ENCODE results near the gene GPATCH2.
"Not testable (repeated sequence)": the region's sequence is repeated elsewhere in the genome, so short reads cannot be mapped to it uniquely, and the experiment has no call there.

Gene GPATCH2

DNA sequence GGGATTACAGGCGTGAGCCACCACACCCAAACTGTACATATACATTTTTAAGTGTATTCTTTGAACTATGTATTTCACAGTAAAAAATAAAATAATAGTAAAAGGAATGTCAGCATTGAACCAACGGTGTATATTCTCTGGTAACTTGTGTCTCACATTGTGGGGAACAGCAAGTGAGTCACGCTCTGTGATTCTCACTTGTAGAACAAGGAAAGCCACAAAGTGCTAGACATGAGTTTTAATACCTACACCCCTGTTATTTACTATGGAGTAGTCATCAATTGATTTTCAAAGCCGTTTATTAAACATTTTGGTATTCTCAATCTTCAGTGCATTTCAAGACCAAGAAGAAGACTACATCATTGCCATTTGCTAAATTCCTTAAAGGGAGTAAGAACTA is 197.2 kb downstream of the GPATCH2 start:
- FAIRE-seq, result no peak

DNA sequence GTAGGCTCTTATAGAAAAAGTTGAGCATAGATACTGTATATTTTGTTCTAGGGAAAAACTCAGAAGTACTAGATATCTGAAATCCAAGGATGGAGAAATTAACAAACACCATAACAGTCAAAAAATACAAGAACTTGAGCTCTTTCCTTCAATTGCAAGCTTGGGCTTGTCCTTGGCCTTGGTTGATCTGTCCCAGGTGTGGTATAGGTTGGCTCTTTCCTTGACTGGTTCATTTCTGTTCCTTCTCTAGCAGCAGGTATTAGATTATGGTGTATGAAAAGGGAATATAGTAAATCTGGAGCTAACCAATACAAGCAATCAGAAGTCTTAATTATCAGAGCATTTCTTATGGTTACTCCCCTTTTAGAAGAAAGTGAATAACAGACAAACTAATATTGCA is 198.6 kb downstream of the GPATCH2 start:
- FAIRE-seq, result no peak

DNA sequence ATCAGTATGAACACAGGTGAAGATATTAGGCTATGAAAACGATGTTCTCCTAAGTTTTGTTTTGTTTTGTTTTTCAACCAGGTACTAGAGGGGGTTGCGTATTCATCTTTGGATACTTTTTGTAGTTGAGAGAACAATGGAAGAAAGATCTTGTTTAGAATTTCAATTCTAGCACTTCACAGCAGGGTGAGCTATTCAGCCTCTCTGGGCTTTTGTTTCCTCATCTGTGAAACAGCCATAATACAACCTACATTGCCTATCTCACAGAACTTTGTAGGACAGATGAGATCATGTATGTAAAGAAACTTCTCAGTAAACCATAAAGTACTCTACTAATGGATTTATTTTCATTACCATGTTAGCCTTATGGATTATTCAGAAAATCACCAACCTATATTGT is 199.5 kb downstream of the GPATCH2 start:
- no peak for FAIRE-seq

DNA sequence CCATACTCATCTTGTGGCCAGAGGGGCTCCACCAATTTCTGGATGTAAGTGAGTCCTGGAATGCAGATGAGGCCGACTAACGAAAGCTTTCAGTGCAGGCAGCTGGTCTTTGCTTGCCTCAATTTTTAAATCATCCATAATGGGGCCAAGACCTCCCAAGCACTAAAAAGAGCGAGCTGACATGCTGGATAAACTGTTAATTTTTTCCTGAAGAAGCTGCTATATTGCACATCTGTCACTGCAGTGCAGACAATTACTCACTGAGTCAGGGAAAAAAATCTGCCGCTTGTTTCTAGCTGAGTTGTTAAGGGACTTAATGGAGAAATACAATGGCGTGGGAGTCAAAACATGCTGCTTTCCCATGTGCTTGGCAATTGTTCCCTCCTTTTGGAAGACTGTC is 205.5 kb downstream of the GPATCH2 start:
- FAIRE-seq, result no peak

DNA sequence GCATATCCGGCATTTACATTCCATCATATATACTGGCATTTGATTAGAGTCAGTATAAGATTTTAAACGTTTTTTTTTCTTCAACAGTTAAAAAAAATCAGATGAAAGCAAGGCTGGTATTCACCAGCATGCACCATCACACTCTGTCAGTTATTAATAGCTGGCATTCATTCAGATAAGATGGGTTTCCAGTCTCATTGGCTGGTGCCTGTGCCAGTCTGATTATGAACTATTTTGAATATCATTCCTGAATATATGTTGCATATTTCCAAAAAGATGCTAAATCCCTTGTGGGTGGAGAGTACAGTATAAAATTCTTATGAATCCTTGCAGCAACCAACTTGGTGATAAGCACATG is 211.7 kb downstream of the GPATCH2 start:
- FAIRE-seq, result no peak

DNA sequence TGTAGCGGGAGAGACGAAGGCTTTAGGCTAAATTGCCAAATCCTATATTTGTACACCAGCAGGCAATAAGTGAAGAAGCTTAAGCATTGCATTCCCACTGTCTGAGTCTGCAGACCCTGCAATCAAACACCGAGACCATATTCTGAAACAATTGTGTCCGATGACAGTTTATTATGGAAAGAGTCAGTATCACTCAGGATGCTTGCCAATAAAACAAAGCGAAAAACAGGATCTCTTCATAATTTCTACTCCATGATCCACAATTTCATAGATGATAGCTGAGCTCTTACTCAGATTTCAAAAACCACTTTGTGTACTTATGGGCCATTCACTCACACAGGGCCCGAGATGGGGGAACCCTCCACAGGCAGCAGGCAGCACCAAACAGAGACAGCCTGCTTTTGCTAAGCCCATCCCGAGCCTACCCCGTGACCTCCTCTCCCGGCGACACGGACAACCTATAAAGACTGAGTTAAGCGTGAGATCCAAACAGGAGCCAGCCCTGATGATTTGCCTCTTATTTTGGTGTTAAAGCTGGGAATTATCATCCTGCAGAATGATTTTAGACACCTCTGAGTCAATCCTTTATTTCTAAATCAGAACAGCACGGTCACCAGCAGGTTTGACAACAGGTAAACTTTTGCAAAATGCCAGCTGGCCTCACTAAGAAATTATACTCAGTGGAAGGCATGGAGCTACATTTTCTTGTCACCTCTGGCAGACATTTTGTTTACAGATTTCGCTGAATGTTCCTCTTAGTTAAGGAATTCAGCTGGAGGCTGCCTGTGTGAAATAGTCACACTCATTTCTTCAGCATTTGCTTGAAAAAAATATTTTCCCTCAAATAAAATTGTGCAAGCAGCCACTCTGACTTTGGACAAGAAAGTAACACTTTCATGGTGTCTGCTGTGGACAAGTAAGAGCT is 212.4 kb downstream of the GPATCH2 start:
- FAIRE-seq, result no peak

DNA sequence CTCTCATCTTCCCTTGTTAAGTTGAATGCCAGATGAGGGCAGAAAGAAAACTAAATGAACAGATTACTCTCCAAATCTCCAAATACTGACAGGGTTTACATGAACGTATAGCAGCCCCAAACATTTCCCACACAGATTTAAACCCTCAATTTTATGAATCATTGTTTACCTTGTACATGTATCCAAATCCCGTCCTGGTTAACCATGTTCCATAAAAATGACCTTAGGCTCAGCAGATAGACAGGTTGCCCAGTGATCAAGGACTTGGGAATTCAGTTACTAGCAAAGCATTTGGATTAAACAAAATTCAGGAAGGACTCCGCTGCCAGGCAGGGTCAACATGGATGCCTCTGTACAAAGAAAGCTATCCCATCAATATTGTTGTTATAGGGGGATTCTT is 213.5 kb downstream of the GPATCH2 start:
- FAIRE-seq, result no peak

DNA sequence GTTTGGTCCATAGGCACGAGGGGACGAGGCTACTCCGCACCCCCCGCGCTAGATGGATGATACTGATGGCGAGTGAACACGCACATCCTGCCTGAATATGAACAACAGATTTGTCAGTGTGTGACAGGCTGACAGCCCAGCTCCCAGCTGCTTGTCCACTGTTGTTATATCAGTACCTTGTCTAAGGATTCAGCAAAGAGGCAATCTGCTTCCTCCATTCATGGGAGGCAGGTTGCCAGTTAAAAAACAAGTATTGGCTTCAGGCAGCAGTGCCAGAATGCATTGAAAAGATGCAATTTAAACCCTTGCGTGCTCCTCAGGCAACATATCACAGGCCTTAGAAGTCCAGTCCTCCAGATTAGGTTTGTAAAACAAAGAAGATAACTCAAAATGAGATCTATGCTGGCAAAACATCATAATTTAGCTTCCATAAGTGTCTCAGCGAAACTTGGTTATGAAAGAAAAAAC is 223.3 kb downstream of the GPATCH2 start:
- FAIRE-seq, result no peak

DNA sequence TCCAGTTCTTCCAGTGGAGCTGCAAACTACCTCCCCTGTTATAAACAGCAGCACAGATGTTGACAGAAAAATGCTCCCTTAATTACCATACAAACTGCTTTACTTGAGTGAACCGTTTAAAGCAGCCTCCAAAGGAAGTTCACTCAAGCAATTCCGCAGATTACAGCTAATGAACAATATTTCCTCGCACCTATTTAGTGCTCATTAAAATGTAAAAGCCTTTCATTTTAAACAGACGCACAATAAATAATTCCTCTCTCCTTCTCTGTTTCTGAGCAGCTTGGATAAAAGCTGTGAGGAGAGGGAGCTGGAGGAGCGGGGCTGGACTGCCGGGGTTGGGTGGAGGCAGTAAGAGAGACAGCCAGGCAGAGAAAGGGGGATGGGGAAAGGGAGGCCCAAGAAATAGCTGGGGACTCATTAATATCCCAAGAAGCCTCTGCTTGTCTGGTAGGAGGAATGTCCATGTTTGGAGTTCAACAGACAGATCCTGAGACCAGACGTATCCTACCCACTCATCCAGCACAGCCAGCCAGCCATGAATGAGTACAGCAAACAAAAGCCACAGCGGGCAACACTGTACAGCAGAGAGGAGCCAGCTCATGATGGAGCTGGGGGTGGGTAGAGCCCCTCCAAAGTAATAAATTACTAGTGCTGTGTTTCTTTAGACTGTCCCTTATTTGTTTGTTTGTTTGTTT is 227.7 kb downstream of the GPATCH2 start:
- no peak for FAIRE-seq

DNA sequence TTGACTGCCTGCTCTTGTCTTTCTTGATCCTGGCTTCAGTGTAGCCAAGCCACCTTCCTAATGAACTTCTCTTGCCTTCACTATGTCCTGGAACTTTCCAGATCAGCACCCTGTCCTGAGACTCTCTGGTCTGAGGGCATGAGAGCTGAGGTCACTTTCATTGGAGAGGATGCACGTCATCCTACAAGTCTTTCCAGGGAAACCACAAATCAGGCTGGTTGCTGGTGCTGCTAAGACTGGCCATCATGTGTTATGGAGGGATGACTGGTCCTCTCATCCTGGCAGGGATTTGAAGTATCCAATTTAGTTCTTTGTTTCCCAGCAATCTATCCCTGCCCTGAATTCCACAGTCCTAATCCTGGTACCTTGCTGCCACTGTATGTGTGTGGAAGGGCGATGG is 228.6 kb downstream of the GPATCH2 start:
- FAIRE-seq, result no peak

DNA sequence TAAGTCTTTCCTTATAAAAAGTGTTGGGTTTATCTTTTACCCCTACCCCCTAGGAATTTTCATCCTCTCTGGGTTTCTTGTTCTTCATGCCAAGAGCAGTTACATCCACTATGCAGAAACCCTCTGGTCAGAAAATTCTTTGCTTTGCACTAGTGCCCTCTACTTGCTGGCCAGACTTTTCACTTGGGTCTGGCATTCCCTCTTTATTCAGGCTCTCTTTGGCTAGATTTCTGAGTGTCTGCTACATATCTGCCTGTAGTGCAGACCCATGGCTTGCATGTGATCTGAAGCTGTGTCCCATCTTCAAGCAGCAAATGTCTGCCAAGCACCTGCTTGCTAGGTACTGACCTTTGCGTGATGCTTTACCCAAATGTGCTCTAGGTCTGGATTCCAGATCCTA is 237.0 kb downstream of the GPATCH2 start:
- no peak for FAIRE-seq

DNA sequence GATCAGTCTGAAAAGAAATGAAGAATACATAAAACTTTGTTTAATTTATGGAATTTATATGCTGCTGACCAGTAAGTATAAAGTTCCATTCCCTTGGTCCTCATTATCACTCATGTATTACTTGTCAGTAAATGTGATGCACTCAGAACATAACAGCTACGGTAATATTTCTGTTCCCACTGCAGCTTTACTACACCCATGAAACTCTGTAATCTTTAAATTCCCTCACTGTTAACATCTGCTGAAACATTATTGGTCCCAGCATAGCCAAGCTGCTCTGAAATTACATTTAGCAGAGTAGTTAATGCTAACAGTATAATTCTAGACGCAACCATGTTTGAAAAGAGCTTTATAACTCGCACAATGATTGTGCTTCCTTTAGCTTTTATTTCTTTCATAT is 238.4 kb downstream of the GPATCH2 start:
- no peak for FAIRE-seq

DNA sequence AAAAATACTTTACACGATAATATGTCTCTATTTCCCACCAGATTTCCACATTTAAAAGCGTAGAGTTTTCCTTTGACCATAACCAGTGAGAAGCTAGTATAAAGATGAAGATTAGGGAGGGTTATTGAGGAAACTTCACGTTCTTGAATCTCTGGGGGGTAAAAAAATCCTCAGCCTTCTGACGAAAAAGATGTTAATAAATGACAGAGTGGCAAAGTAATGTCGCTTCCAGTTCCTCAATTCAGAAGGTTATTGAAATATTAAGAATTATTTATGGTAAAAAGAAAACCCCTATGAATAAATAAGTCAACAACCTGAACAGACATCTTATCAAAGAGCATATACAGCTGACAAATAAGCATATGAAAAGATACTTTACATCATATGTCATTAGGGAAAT is 241.0 kb downstream of the GPATCH2 start:
- FAIRE-seq, result no peak

DNA sequence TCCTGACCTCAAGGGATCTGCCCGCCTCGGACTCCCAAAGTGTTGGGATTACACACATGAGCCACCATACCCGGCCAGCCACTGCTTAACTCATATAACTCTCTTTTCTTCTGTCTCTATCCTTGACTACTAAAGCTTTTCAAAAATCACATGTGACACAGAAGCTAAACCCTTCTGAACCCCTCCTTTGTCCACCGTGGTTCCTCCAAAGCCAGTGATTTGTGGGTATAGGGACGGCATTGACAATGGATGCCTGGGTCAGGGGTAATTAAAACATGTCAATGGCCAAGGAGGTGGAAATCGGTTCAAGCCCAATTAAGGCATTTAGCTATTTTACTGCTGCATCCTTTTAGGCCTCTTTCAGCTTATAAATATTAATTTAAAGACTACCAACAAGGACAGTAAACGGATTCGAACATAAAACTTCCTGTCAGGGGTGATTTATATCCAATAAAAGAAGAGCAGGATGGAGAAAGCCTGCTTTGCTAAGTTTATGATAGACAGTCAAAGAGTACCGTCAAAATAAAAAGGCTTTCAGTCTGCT is 242.3 kb downstream of the GPATCH2 start:
- no peak for FAIRE-seq

DNA sequence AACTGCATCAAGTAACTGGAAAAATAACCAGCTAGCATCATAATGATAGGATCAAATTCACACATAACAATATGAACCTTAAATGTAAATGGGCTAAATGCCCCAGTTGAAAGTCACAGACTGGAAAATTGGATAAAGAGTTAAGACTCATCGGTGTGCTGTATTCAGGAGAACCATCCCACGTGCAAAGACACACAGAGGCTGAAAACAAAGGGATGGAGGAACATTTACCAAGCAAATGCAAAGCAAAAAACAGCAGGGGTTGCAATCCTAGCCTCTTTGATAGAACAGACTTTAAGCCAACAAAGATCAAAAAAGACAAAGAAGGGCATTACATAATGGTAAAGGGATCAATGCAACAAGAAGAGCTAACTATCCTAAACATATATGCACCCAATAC is 249.1 kb downstream of the GPATCH2 start:
- not testable (repeated sequence) for FAIRE-seq

DNA sequence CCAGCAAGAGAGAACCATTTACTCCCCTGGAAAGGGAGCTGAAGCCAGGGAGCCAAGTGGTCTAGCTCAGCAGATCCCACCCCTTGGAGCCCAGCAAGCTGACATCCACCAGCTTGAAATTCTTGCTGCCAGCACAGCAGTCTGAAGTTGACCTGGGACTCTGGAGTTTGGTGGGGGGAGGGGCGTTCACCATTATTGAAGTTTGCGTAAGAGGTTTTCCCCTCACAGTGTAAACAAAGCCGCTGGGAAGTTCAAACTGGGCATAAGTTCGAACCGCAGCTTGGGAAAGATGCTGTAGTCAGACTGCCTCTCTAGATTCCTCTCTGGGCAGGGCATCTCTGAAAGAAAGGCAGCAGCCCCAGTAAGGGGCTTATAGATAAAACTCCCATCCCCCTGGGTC is 251.1 kb downstream of the GPATCH2 start:
- not testable (repeated sequence) for FAIRE-seq

DNA sequence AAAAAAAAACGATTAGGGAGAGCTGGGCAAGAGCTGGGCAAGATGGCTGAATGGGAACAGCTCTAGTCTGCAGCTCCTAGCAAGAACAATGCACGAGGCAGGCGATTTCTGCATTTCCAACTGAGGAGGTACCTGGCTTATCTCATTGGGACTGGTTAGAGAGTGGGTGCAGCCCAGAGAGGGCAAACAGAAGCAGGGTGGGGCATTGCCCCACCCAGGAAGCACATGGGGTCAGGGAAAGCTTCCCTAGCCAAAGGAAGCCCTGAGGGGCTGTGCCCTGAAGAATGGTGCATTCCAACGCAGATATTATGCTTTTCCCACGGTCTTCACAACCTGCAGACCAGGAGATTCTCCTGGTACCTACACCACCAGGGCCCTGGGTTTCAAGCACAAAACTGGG is 251.6 kb downstream of the GPATCH2 start:
- FAIRE-seq, result no peak

All from islet of Langerhans (tissue), 1 donor.